ENCODE measurements around the gene KCTD3. TPM values are rescaled to one million over a fixed set of nuclear protein-coding genes. Genes with fewer than 3 reads are reported as not detected.

KCTD3 gene
- total and polyA plus RNA-seq, 10 of the 15 experiments (the other 5 are each of a cell fraction or from before 2014, with no cell fraction given) = 3.6 to 19.8 (median 10.7) TPM

DNA sequence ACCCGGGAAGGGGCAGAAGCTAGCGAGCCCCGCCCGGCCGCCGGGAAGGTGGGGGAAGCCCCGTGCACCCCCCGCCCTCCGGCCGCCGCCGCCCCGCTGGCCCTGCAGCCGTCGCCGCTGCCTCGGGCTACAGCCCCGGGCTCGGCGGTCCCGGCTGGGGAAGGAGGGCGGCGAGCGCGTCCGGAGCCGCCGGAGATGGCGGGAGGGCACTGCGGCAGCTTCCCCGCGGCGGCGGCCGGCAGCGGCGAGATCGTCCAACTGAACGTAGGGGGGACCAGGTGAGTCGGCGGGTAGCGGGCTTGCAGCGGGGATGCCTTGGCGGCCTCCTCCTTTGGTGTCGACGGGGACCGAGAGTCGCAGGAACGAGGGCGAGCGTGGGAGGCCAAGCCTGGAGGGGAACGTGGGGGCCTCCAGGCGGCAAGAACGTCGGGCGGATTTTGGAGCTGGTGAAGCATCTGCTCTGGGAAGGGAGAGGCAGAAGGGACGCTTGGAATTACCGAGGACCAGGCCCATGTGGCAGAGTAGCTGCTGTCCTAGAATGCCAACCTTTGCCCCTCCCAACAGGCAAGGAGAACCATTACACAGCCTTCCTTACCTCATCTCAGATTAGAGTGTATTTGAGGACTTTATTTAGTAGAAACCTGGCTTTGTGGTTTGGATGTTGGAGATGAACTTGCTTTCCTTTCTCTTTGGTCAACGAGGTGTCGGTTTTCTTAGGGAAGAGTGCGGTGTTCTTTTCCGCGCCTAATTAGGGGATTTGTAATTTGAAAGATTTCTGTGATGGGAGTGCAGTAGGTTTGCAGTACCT is 591 bp downstream of the KCTD3 start (continued):
- TF ChIP-seq SREBF2 (IDR thresholded peaks at IDR 0.05; ENCODE audit: low read length) (no peak), PBX3 (IDR thresholded peaks at IDR 0.05; ENCODE audit: insufficient replicate concordance, low read depth, low read length) (no peak), SKIL (IDR thresholded peaks at IDR 0.05; ENCODE audit: low read depth, poor library complexity, severe bottlenecking) (no peak), SP1 (IDR thresholded peaks at IDR 0.05; ENCODE audit: low read depth, low read length) (no peak), NFXL1 (IDR thresholded peaks at IDR 0.05; ENCODE audit: borderline replicate concordance) (no peak), ASH2L (IDR thresholded peaks at IDR 0.05; ENCODE audit: borderline replicate concordance, low read depth) (no peak; the same call in 1 of the 2 replicates), BMI1 (IDR thresholded peaks at IDR 0.05; ENCODE audit: borderline replicate concordance) (no peak), PML (IDR thresholded peaks at IDR 0.05; ENCODE audit: low read length) (no peak), MYB (IDR thresholded peaks at IDR 0.05; ENCODE audit: borderline replicate concordance, low read depth, low read length) (no peak), NBN (IDR thresholded peaks at IDR 0.05) (0 out of 2 replicates have a peak, but pooled peaks have one; percentile 17), STAT1 (conservative IDR thresholded peaks at IDR 0.05) (no peak), ZNF687 (IDR thresholded peaks at IDR 0.05) (peak; percentile 47; the same call in 1 of the 2 replicates), E2F4 (IDR thresholded peaks at IDR 0.05; ENCODE audit: low read depth, low read length) (no peak), NFYA (IDR thresholded peaks at IDR 0.05; ENCODE audit: borderline replicate concordance, low read depth, low read length) (no peak), SUZ12 (IDR thresholded peaks at IDR 0.05; ENCODE audit: unreplicated experiment) (no peak), ZBTB40 (IDR thresholded peaks at IDR 0.05; ENCODE audit: borderline replicate concordance) (no peak)
